ENCODE data around the gene TRAPPC2. TPM values are rescaled to one million over a fixed set of nuclear protein-coding genes. Genes with fewer than 3 reads are reported as not detected.

TRAPPC2 gene
- total and polyA plus RNA-seq, 9 of the 15 experiments (the other 6 are each of a cell fraction or from before 2014, with no cell fraction given): 10.3 to 30.6 (median 18.6) TPM

GRCh38 chrX:13685126-13685763, 49.2 kb downstream of the TRAPPC2 start:
- Histone ChIP-seq H3K4me2 (ENCODE audit: insufficient read depth, low read length) (no peak overlapping the region), H3K4me1 (replicated peaks in 1 of 2; ENCODE audit: control insufficient read depth in 2 of 2, insufficient read depth in 2 of 2, low read length in 2 of 2) (no peaks in the 10 kb centered on the region; a peak in 2 of 5 replicates), H3K79me2 (ENCODE audit: control insufficient read depth, insufficient read depth, low read length) (peaks cover 13% of the 10 kb centered on the region), H4K20me1 (replicated peaks; ENCODE audit: control insufficient read depth, insufficient read depth, low read length) (no peaks in the 10 kb centered on the region), H3K27me3 (ENCODE audit: control insufficient read depth in 2 of 2, insufficient read depth in 2 of 2, low read length in 2 of 2) (no peaks in the 10 kb centered on the region), H3K9ac (ENCODE audit: insufficient read depth in 1 of 2, low read depth in 2 of 2, low read length in 2 of 2) (no peak overlapping the region), H3K9me1 (ENCODE audit: control insufficient read depth, insufficient read depth, low read length) (no peaks in the 10 kb centered on the region), H2AFZ (ENCODE audit: low read depth, low read length) (0 out of 2 replicates have a peak overlapping the region, but pooled peaks have one; percentile 31), H3K4me3 (no peak overlapping the region), H3K9me3 (replicated peaks; ENCODE audit: control insufficient read depth, insufficient read depth, low read depth, low read length) (no peaks in the 10 kb centered on the region), H3K36me3 (ENCODE audit: control insufficient read depth, insufficient read depth, low read length) (no peaks in the 10 kb centered on the region), H3K27ac (ENCODE audit: extremely low read depth, low read depth, low read length) (no peak overlapping the region)
- FAIRE-seq (no peak), DNase-seq (ENCODE audit: extremely low read depth in 1 of 4, low spot score in 3 of 4) (no peak), ATAC-seq (no peak)
- ChIA-PET CTCF (ENCODE audit: low intra/inter-chr PET ratio) (no interaction called here), POLR2A (interaction anchor here (1.0 kb wide), 1 partner anchor 16 kb away, joined by 4 read pairs; no protein-coding TSS in a partner anchor)
- in situ Hi-C loops (cut with MboI): no loop called here
- TF ChIP-seq SRSF9 (IDR thresholded peaks at IDR 0.05; ENCODE audit: borderline replicate concordance, low read depth, low read length): no peak
- no peak for TF ChIP-seq GABPB2 (CRISPR knock-in tag; conservative IDR thresholded peaks at IDR 0.05)
- TF ChIP-seq NFIC (IDR thresholded peaks at IDR 0.05): peak; percentile 24; the same call in 1 of the 2 replicates
- peak; percentile 28; the same call in 1 of the 2 replicates for TF ChIP-seq FOSL1 (tag; conservative IDR thresholded peaks at IDR 0.05)
- TF ChIP-seq NFYB (IDR thresholded peaks at IDR 0.05; ENCODE audit: extremely low read depth, insufficient read length): no peak
- no peak for TF ChIP-seq IRF2 (CRISPR knock-in tag; IDR thresholded peaks at IDR 0.05)
- no peak for TF ChIP-seq E2F1 (CRISPR knock-in tag; IDR thresholded peaks at IDR 0.05)
- no peak for TF ChIP-seq ZNF740 (CRISPR knock-in tag; IDR thresholded peaks at IDR 0.05)
- TF ChIP-seq ZNF740 (tag; IDR thresholded peaks at IDR 0.05): no peak
- no peak for TF ChIP-seq NFIX (CRISPR knock-in tag; IDR thresholded peaks at IDR 0.05; ENCODE audit: low read depth)
- TF ChIP-seq BCOR (IDR thresholded peaks at IDR 0.05): no peak
- no peak for TF ChIP-seq ZNF445 (CRISPR knock-in tag; IDR thresholded peaks at IDR 0.05; ENCODE audit: low read depth)
- no peak for TF ChIP-seq JUNB (CRISPR knock-in tag; conservative IDR thresholded peaks at IDR 0.05)
- TF ChIP-seq, protein P1, sequence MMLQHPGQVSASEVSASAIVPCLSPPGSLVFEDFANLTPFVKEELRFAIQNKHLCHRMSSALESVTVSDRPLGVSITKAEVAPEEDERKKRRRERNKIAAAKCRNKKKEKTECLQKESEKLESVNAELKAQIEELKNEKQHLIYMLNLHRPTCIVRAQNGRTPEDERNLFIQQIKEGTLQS (IDR thresholded peaks at IDR 0.05): peak; percentile 36; the same call in 1 of the 2 replicates
- TF ChIP-seq, protein P1 (CRISPR knock-in tag; conservative IDR thresholded peaks at IDR 0.05): no peak
- TF ChIP-seq RFX1 (IDR thresholded peaks at IDR 0.05): no peak
- intact Hi-C loops (cut with micrococcal nuclease): no loop called here
- no TSS peak for BruUV-seq (replicated peaks)
- WGBS (ENCODE audit: insufficient coverage, low coverage, missing lambda C conversion rate): 16% methylated on average over 3 of the region's 3 CpGs

All from K562 (cell line).